Caco-2 (cell line): Measurements from ENCODE around the gene TIAM1. TPM values are rescaled to one million over a fixed set of nuclear protein-coding genes. Genes with fewer than 3 reads are reported as not detected.

Experiments
- BruUV-seq: library from RNA; stranded (reverse); fragments of 400-500 nt; replicated peaks from 2 replicates; lab custom pipeline; 2021; lab: Mats Ljungman, UMichigan
- CTCF ChIA-PET: fragments of 300-600 bp; sonication (Branson Sonifier 250); formaldehyde crosslinking; loops from one replicate; lab custom pipeline; 2022; ENCODE audit warnings: antibody characterized with exemption; lab: Charles Lee
- POLR2A ChIA-PET: fragments of 300-600 bp; sonication (Branson Sonifier 250); formaldehyde crosslinking; loops from one replicate; lab custom pipeline; 2022; ENCODE audit warnings: antibody characterized with exemption; lab: Charles Lee
- DNase-seq, 2 experiments: peaks; one replicate each; pipeline versions ENCODE4 v3.0.0 to v3.0.0-alpha.2; 2020 to 2022
- H3K27me3 ChIP-seq: replicated peaks from 2 replicates; pipeline ENCODE4 v1.6.0; 2011; ENCODE audit warnings: low read length; ENCODE audit not compliant: control insufficient read depth, insufficient read depth
- H3K36me3 ChIP-seq: 2 replicates; pipeline ENCODE4 v1.5.1; 2011; ENCODE audit warnings: low read length; ENCODE audit not compliant: control insufficient read depth, insufficient read depth
- H3K4me1 ChIP-seq: fragments of 250-450 bp; sonication (Bioruptor Pico); 2 replicates; pipeline ENCODE4 v1.5.1; 2020; ENCODE audit warnings: mild to moderate bottlenecking
- H3K4me3 ChIP-seq: 2 replicates; pipeline ENCODE4 v1.5.1; 2011; ENCODE audit warnings: low read depth, mild to moderate bottlenecking, control low read depth, low read length
- H3K9me3 ChIP-seq: fragments of 250-450 bp; sonication (Bioruptor Pico); 2 replicates; pipeline ENCODE4 v1.5.1; 2020; ENCODE audit warnings: mild to moderate bottlenecking, moderate library complexity
- H3K27ac Mint-ChIP-seq: one replicate; pipeline ENCODE4 v1.8.0; 2022; ENCODE audit warnings: mixed read lengths; ENCODE audit not compliant: unreplicated experiment
- H3K27me3 Mint-ChIP-seq: one replicate; pipeline ENCODE4 v1.8.0; 2022; ENCODE audit warnings: mixed read lengths; ENCODE audit not compliant: insufficient read depth, unreplicated experiment
- H3K36me3 Mint-ChIP-seq: one replicate; pipeline ENCODE4 v1.8.0; 2022; ENCODE audit warnings: mild to moderate bottlenecking, mixed read lengths; ENCODE audit not compliant: insufficient read depth, unreplicated experiment
- H3K4me1 Mint-ChIP-seq: one replicate; pipeline ENCODE4 v1.8.0; 2022; ENCODE audit warnings: low read depth, mixed read lengths; ENCODE audit not compliant: unreplicated experiment
- H3K4me3 Mint-ChIP-seq: one replicate; pipeline ENCODE4 v1.8.0; 2022; ENCODE audit warnings: mild to moderate bottlenecking, moderate library complexity, mixed read lengths; ENCODE audit not compliant: unreplicated experiment
- H3K9me3 Mint-ChIP-seq: one replicate; pipeline ENCODE4 v1.8.0; 2022; ENCODE audit warnings: mixed read lengths; ENCODE audit not compliant: unreplicated experiment
- intact Hi-C: fragments of 100-400 bp; cut with micrococcal nuclease; formaldehyde crosslinking; loops from one replicate; pipeline ENCODE4 v1.10.0; 2022; ENCODE audit not compliant: unreplicated experiment
- total RNA-seq: library from RNA; stranded (reverse); gene quantifications from 2 replicates; pipeline ENCODE4 v1.2.3, GENCODE V29; 2022
- TF ChIP-seq, protein P1 (sequence below), 2 experiments: fragments of 200-600 bp in 1 of 2; IDR thresholded peaks; 1 replicate in 1 of 2; 2 replicates in 1 of 2; pipeline versions ENCODE4 v1.5.1 to v1.8.0; 2011 to 2022; ENCODE audit warnings: antibody characterized with exemption in 1 of 2, control low read depth in 1 of 2, inconsistent platforms in 1 of 2, low read depth in 1 of 2, low read length in 1 of 2, mild to moderate bottlenecking in 1 of 2, moderate library complexity in 1 of 2; ENCODE audit not compliant: insufficient read depth in 1 of 2, severe bottlenecking in 1 of 2, unreplicated experiment in 1 of 2

TIAM1 gene
- total RNA-seq, 1 experiment from 2014 or later, result 5.2 TPM

DNA sequence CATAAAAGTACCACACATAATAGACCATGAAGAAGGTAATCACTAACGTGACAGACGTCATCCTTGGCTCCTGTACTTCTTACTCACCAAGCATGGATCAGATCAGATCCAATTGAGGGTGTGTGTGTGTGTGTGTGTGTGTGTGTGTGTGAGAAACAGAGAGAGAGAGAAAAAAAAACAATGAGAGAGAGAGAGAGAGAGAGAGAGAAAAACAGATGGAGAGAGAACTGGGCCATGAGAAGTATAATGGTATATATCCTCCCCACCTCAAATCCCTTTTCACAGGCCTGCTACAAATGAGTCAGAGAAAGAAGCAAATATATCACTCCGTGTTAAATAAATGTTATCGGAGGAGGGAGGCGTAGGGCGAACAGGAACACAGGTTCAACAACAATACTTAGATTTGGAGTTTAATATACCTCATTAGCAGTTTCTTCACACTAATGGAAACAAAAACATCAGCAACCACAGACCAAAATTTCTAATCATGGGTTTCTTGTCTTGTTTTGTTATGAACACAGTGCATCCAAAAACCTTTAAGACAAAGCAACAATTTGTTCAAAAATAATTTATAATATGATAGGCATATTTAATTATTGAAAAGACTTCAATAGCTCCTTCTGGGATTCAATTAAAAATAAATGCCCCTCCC lies 45.3 kb downstream of the TIAM1 start:
- Mint-ChIP-seq H3K4me3 (no peak overlapping the region), H3K27ac (no peak overlapping the region), H3K4me1 (no peaks in the 10 kb centered on the region), H3K36me3 (no peaks in the 10 kb centered on the region), H3K27me3 (no peaks in the 10 kb centered on the region), H3K9me3 (no peaks in the 10 kb centered on the region)
- POLR2A ChIA-PET, result no interaction called here
- BruUV-seq, result no TSS peak
- Histone ChIP-seq H3K9me3 (no peaks in the 10 kb centered on the region), H3K36me3 (no peaks in the 10 kb centered on the region), H3K4me3 (no peak overlapping the region), H3K4me1 (peaks cover 4% of the 10 kb centered on the region; the same call in 1 of the 2 replicates), H3K27me3 (no peaks in the 10 kb centered on the region)
- intact Hi-C loops, result no loop called here
- TF ChIP-seq, protein P1, sequence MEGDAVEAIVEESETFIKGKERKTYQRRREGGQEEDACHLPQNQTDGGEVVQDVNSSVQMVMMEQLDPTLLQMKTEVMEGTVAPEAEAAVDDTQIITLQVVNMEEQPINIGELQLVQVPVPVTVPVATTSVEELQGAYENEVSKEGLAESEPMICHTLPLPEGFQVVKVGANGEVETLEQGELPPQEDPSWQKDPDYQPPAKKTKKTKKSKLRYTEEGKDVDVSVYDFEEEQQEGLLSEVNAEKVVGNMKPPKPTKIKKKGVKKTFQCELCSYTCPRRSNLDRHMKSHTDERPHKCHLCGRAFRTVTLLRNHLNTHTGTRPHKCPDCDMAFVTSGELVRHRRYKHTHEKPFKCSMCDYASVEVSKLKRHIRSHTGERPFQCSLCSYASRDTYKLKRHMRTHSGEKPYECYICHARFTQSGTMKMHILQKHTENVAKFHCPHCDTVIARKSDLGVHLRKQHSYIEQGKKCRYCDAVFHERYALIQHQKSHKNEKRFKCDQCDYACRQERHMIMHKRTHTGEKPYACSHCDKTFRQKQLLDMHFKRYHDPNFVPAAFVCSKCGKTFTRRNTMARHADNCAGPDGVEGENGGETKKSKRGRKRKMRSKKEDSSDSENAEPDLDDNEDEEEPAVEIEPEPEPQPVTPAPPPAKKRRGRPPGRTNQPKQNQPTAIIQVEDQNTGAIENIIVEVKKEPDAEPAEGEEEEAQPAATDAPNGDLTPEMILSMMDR (IDR thresholded peaks at IDR 0.05; ENCODE audit: insufficient read depth in 1 of 2, low read depth in 1 of 2, low read length in 1 of 2, severe bottlenecking in 1 of 2, unreplicated experiment in 1 of 2), result no peak
- no peak for DNase-seq
- CTCF ChIA-PET, result no interaction called here

DNA sequence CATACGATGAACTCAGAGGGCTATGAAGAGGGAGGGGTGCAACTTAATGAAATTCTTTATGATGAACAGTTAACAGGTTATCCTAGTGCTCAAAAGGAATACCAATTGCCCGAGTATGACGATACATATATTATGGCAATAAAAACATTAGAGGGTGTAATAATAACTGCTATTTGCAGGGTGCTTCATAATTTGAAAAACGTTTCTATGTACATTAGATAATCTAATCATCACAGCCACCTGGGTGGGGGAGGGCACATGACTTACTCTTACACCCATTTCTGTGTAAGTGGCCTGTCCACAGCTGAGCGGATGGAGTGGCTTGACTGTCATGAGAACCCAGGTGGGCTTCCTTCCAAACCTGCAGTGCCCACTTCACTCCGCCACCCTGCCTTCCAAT lies 46.3 kb downstream of the TIAM1 start:
- DNase-seq, result no peak
- H3K4me3 Mint-ChIP-seq, result no peak overlapping the region
- H3K4me1 ChIP-seq, result peaks cover 4% of the 10 kb centered on the region; the same call in 1 of the 2 replicates
- no peaks in the 10 kb centered on the region for H3K27me3 Mint-ChIP-seq
- intact Hi-C loops, result no loop called here
- H3K4me3 ChIP-seq, result no peak overlapping the region
- no peaks in the 10 kb centered on the region for H3K4me1 Mint-ChIP-seq
- H3K27ac Mint-ChIP-seq, result no peak overlapping the region
- POLR2A ChIA-PET, result no interaction called here
- no peaks in the 10 kb centered on the region for H3K27me3 ChIP-seq
- TF ChIP-seq, protein P1 (IDR thresholded peaks at IDR 0.05; ENCODE audit: insufficient read depth in 1 of 2, low read depth in 1 of 2, low read length in 1 of 2, severe bottlenecking in 1 of 2, unreplicated experiment in 1 of 2), result no peak
- no peaks in the 10 kb centered on the region for H3K9me3 Mint-ChIP-seq
- H3K36me3 Mint-ChIP-seq, result no peaks in the 10 kb centered on the region
- CTCF ChIA-PET, result no interaction called here
- no TSS peak for BruUV-seq
- H3K36me3 ChIP-seq, result no peaks in the 10 kb centered on the region
- H3K9me3 ChIP-seq, result no peaks in the 10 kb centered on the region

DNA sequence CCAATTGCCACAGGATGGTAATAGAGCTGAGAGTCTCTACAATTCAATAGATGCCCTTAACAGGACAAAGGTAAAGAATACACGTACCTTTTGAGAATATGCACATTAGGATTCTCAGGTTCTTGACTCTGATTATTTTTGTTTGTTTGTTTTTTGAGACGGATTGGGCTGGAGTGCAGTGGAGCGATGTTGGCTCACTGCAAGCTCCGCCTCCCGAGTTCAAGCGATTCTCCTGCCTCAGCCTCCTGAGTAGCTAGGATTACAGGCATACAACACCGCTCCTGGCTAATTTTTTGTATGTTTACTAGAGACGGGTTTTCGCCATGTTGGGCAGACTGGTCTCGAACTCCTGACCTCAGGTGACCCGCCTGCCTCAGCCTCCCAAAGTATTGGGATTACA lies 48.4 kb downstream of the TIAM1 start:
- no peak overlapping the region for H3K4me3 Mint-ChIP-seq
- H3K9me3 ChIP-seq, result no peaks in the 10 kb centered on the region
- no peaks in the 10 kb centered on the region for H3K9me3 Mint-ChIP-seq
- no peaks in the 10 kb centered on the region for H3K4me1 Mint-ChIP-seq
- H3K36me3 ChIP-seq, result no peaks in the 10 kb centered on the region
- no peak overlapping the region for H3K27ac Mint-ChIP-seq
- peaks cover 4% of the 10 kb centered on the region; the same call in 1 of the 2 replicates for H3K4me1 ChIP-seq
- POLR2A ChIA-PET, result no interaction called here
- BruUV-seq, result no TSS peak
- H3K27me3 ChIP-seq, result no peaks in the 10 kb centered on the region
- TF ChIP-seq, protein P1 (IDR thresholded peaks at IDR 0.05; ENCODE audit: insufficient read depth in 1 of 2, low read depth in 1 of 2, low read length in 1 of 2, severe bottlenecking in 1 of 2, unreplicated experiment in 1 of 2), result no peak
- CTCF ChIA-PET, result no interaction called here
- H3K36me3 Mint-ChIP-seq, result no peaks in the 10 kb centered on the region
- intact Hi-C loops, result no loop called here
- H3K27me3 Mint-ChIP-seq, result no peaks in the 10 kb centered on the region
- no peak for DNase-seq
- no peak overlapping the region for H3K4me3 ChIP-seq
